ENCODE data around the gene OSGEP.

OSGEP gene

GRCh38 chr14:20454516-20455354, at the start of gene OSGEP, which contains the start of gene APEX1:
TSS of gene OSGEP (minus strand) at chr14:20454812. CDS start at chr14:20454683, 129 bp downstream.
TSS of gene APEX1 (plus strand) at chr14:20455226. CDS start at chr14:20455646, 420 bp downstream.
- peak; percentile 93 to 95 for DNase-seq (ENCODE audit: low read depth in 2 of 2)

GRCh38 chr14:20503898-20504297, 49.3 kb upstream of the OSGEP start:
- DNase-seq (ENCODE audit: low read depth in 2 of 2): no peak

GRCh38 chr14:20501346-20501745, 46.7 kb upstream of the OSGEP start:
- no peak for DNase-seq (ENCODE audit: low read depth in 2 of 2)

GRCh38 chr14:20499881-20500280, 45.3 kb upstream of the OSGEP start:
- no peak for DNase-seq (ENCODE audit: low read depth in 2 of 2)

GRCh38 chr14:20499108-20499507, 44.5 kb upstream of the OSGEP start:
- no peak for DNase-seq (ENCODE audit: low read depth in 2 of 2)

GRCh38 chr14:20498622-20499021, 44.0 kb upstream of the OSGEP start:
- no peak for DNase-seq (ENCODE audit: low read depth in 2 of 2)

GRCh38 chr14:20494935-20495766, 40.5 kb upstream of the OSGEP start:
- DNase-seq (ENCODE audit: low read depth in 2 of 2): no peak

GRCh38 chr14:20493634-20494033, 39.0 kb upstream of the OSGEP start:
- no peak for DNase-seq (ENCODE audit: low read depth in 2 of 2)

GRCh38 chr14:20492486-20492885, 37.9 kb upstream of the OSGEP start:
- no peak for DNase-seq (ENCODE audit: low read depth in 2 of 2)

- DNase-seq (ENCODE audit: low read depth in 2 of 2): no peak
Observed at GRCh38 chr14:20490563-20490962, 36.0 kb upstream of the OSGEP start.

- no peak for DNase-seq (ENCODE audit: low read depth in 2 of 2)
Observed at GRCh38 chr14:20489093-20489994, 34.7 kb upstream of the OSGEP start.

GRCh38 chr14:20487396-20487725, 32.7 kb upstream of the OSGEP start:
- no peak for DNase-seq (ENCODE audit: low read depth in 2 of 2)

GRCh38 chr14:20486684-20487395, 32.2 kb upstream of the OSGEP start:
- DNase-seq (ENCODE audit: low read depth in 2 of 2): no peak

- no peak for DNase-seq (ENCODE audit: low read depth in 2 of 2)
Observed at GRCh38 chr14:20485900-20486299, 31.3 kb upstream of the OSGEP start.

- no peak for DNase-seq (ENCODE audit: low read depth in 2 of 2)
Observed at GRCh38 chr14:20482382-20482781, 27.8 kb upstream of the OSGEP start.

GRCh38 chr14:20478894-20479293, 24.3 kb upstream of the OSGEP start:
- no peak for DNase-seq (ENCODE audit: low read depth in 2 of 2)

GRCh38 chr14:20477211-20477876, 22.7 kb upstream of the OSGEP start:
- DNase-seq (ENCODE audit: low read depth in 2 of 2): no peak

- DNase-seq (ENCODE audit: low read depth in 2 of 2): no peak
Observed at GRCh38 chr14:20476776-20477175, 22.2 kb upstream of the OSGEP start.

GRCh38 chr14:20472536-20473169, 18.0 kb upstream of the OSGEP start:
- no peak for DNase-seq (ENCODE audit: low read depth in 2 of 2)

GRCh38 chr14:20470603-20470901, 15.9 kb upstream of the OSGEP start:
- DNase-seq (ENCODE audit: low read depth in 2 of 2): no peak

Measured in stimulated activated CD8-positive, alpha-beta memory T cell treated with anti-CD3 and anti-CD28 coated beads, Interleukin-2, amount 100 ng/mL, for 48 hours (primary cell).